22Rv1 (cell line): ENCODE data around the gene ZNF302.
"Not testable (repeated sequence)": the region's sequence is repeated elsewhere in the genome, so short reads cannot be mapped to it uniquely, and the experiment has no call there.

ENCODE experiments used
- H3K27ac ChIP-seq: fragments of 450-650 bp; 2 replicates; pipeline ENCODE4 v1.5.1; 2017
- ZFX ChIP-seq: fragments of 450-650 bp; IDR thresholded peaks from 2 replicates; pipeline ENCODE4 v1.6.1; 2017; ENCODE audit warnings: antibody characterized with exemption, borderline replicate concordance
- TF ChIP-seq, protein P1 (sequence below): fragments of 450-650 bp; IDR thresholded peaks from 2 replicates; pipeline ENCODE4 v1.5.1; 2017; ENCODE audit warnings: mild to moderate bottlenecking

ZNF302 gene

GRCh38 chr19:34666200-34666957 is 11.1 kb upstream of the ZNF302 start:
- TF ChIP-seq ZFX: no peak
- TF ChIP-seq, protein P1, sequence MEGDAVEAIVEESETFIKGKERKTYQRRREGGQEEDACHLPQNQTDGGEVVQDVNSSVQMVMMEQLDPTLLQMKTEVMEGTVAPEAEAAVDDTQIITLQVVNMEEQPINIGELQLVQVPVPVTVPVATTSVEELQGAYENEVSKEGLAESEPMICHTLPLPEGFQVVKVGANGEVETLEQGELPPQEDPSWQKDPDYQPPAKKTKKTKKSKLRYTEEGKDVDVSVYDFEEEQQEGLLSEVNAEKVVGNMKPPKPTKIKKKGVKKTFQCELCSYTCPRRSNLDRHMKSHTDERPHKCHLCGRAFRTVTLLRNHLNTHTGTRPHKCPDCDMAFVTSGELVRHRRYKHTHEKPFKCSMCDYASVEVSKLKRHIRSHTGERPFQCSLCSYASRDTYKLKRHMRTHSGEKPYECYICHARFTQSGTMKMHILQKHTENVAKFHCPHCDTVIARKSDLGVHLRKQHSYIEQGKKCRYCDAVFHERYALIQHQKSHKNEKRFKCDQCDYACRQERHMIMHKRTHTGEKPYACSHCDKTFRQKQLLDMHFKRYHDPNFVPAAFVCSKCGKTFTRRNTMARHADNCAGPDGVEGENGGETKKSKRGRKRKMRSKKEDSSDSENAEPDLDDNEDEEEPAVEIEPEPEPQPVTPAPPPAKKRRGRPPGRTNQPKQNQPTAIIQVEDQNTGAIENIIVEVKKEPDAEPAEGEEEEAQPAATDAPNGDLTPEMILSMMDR: no peak
- H3K27ac ChIP-seq: no peak overlapping the region

DNA sequence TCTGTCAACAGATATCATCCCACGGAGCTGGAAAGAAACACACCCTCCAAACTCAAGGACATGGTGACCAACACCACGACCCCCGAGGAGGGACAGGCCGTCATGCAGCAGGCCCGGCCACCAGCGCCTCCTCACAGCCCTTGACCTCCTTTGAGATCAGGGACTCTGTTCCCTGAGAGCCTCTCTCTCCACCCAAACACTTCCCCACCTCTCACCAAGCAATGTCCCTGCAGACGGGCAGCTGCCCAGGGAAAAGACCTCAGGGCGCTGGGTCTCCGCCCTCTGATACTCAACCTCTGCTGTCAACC is 10.6 kb upstream of the ZNF302 start:
- no peak for TF ChIP-seq ZFX
- TF ChIP-seq, protein P1: no peak
- no peak overlapping the region for H3K27ac ChIP-seq

DNA sequence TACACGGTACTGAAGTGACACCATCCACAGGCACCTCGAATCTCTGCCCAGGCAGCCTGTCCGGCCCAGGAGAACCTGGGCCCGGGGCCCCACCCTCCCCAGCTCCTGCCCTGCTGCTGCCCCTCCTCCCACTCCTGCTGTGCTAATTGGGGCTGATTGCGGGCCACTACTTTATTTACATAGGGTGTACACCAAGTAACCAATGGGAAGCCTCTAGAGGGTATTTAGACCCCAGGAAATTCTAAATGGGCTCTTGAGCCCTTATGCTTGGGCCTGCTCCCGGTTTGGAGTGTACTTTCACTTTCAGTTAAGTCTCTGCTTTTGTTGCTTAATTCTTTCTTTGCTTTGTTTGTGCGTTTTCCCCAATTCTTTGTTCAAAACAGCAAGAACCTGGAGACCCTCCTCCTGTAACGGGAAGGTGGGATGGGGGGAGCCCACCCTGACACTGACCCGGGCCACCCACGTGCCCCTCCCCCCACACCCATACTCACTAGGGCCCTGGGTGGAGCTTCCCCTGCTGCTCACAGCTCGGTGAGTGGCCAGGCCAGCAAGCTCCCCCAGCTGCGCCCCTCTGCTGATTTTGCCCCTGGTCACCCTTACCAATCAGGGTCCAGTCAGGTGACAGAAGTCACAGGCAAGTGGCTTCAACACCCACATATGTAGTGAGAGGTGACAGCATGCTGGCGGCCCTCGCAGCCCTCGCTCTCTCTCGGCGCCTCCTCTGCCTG is 10.0 kb upstream of the ZNF302 start:
- TF ChIP-seq, protein P1: no peak
- no peak for TF ChIP-seq ZFX

DNA sequence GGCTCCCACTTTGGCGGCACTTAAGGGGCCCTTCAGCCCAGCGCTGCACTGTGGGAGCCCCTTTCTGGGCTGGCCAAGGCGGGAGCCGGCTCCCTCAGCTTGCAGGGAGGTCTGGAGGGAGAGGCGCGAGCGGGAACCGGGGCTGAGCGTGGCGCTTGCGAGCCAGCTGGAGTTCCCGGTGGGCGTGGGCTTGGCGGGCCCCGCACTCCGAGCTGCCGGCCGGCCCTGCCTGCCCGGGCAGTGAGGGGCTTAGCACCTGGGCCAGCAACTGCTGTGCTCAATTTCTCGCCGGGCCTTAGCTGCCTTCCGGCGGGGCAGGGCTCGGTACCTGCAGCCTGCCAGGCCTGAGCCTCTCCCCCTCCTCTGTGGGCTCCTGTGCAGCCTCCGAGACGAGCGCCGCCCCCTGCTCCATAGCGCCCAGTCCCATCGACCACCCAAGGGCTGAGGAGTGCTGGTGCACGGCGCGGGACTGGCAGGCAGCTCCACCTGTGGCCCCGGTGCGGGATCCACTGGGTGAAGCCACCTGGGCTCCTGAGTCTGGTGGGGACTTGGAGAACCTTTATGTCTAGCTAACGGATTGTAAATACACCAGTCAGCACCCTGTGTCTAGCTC is 9.3 kb upstream of the ZNF302 start:
- not testable (repeated sequence) for H3K27ac ChIP-seq

More for the DNA sequence above, 10.0 kb upstream of the ZNF302 start:
- H3K27ac ChIP-seq: no peak overlapping the region

DNA sequence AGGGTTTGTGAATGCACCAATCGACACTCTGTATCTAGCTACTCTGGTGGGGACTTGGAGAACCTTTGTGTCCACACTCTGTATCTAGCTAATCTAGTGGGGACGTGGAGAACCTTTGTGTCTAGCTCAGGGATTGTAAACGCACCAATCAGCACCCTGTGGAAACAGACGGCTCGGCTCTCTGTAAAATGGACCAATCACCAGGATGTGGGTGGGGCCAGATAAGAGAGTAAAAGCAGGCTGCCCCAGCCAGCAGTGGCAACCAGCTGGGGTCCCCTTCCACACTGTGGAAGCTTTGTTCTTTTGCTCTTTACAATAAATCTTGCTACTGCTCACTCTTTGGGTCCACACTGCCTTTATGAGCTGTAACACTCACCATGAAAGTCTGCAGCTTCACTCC is 8.8 kb upstream of the ZNF302 start:
- H3K27ac ChIP-seq: not testable (repeated sequence)

DNA sequence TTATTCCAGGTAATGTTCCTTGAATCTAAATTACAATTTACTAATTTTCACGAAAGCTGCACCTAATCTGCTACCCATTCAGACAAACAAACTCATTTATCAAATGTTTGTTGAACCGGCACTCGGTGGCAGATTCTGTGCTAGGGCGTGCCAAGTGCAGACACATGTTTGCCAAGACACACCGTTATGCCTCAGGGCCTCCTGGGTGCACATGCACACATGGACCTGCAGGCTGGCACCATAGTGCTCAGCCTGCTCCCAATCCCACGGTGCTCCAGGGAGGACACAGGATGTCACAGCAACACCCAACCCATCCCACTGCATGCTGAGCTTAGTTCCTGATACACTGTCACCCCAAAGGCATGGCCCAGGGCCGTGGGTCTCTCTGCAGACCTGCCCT is 8.2 kb upstream of the ZNF302 start:
- no peak overlapping the region for H3K27ac ChIP-seq
- TF ChIP-seq ZFX: no peak
- TF ChIP-seq, protein P1: no peak

DNA sequence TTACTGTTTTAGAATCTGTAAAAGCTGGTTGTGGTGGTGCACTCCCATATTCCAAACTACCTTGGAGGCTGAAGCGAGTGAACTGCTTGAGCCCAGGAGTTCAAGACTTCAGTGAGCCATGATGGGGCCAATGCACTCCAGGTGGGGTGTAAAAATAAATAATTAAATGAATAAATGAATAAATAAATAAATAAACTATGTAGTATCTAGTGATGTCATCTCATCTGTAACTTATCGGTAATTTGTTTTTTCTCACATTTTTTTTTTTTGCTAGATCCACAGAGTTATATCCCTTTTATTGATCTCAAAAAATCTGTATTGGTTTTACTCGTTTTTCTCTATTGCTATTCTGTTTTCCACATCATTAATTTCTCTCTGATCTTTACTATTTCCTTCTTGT is 5.5 kb upstream of the ZNF302 start:
- TF ChIP-seq, protein P1: no peak
- no peak for TF ChIP-seq ZFX
- H3K27ac ChIP-seq: no peak overlapping the region

- H3K27ac ChIP-seq: no peak overlapping the region
- no peak for TF ChIP-seq ZFX
- TF ChIP-seq, protein P1: no peak
These were observed 3.9 kb upstream of the ZNF302 start for GRCh38 chr19:34673590-34673989.
